ENCODE measurements around the gene NGLY1. TPM values are rescaled to one million over a fixed set of nuclear protein-coding genes. Genes with fewer than 3 reads are reported as not detected.

The NGLY1 gene
- total and polyA plus RNA-seq, 9 of the 15 experiments (the other 6 are each of a cell fraction or from before 2014, with no cell fraction given), result 52.2 to 124 (median 87.6) TPM

- H3K4me2 ChIP-seq (ENCODE audit: insufficient read depth, low read length), result no peak overlapping the region
- no peaks in the 10 kb centered on the region for H3K79me2 ChIP-seq (ENCODE audit: control insufficient read depth, insufficient read depth, low read length)
- FAIRE-seq (no peak), DNase-seq (ENCODE audit: extremely low read depth in 1 of 4, low spot score in 3 of 4) (no peak), ATAC-seq (no peak)
- intact Hi-C loops (cut with micrococcal nuclease), result no loop called here
- no peaks in the 10 kb centered on the region for H3K36me3 ChIP-seq (ENCODE audit: control insufficient read depth, insufficient read depth, low read length)
- no peak overlapping the region for H3K4me3 ChIP-seq
- no peak overlapping the region for H3K27ac ChIP-seq (ENCODE audit: extremely low read depth, low read depth, low read length)
- peaks cover 12 to 19% of the 10 kb centered on the region in 2 experiments for H3K27me3 ChIP-seq (ENCODE audit: control insufficient read depth in 2 of 2, insufficient read depth in 2 of 2, low read length in 2 of 2)
- ChIA-PET POLR2A (interaction anchor here (0.7 to 1.2 kb wide), 3 partner anchors 11 to 18 kb away, joined by 3 to 4 read pairs (median 3); no protein-coding TSS in a partner anchor), CTCF (ENCODE audit: low intra/inter-chr PET ratio) (no interaction called here)
- no peaks in the 10 kb centered on the region for H4K20me1 ChIP-seq (replicated peaks; ENCODE audit: control insufficient read depth, insufficient read depth, low read length)
- TF ChIP-seq CREB3 (tag; conservative IDR thresholded peaks at IDR 0.05; ENCODE audit: low read depth) (no peak), HNRNPH1 (optimal IDR thresholded peaks at IDR 0.05; ENCODE audit: low read depth, low read length) (no peak), CBFA2T2 (conservative IDR thresholded peaks at IDR 0.05) (no peak), SP2 (IDR thresholded peaks at IDR 0.05; ENCODE audit: extremely low read depth, low read depth, low read length, poor library complexity, severe bottlenecking) (no peak), ZNF280B (CRISPR knock-in tag; IDR thresholded peaks at IDR 0.05) (no peak), ZC3H11A (IDR thresholded peaks at IDR 0.05; ENCODE audit: low read depth, low read length) (no peak), FOXO4 (CRISPR knock-in tag; IDR thresholded peaks at IDR 0.05) (no peak), ZNF77 (CRISPR knock-in tag; IDR thresholded peaks at IDR 0.05) (no peak), TEAD2 (tag; IDR thresholded peaks at IDR 0.05) (no peak), ETV6 (IDR thresholded peaks at IDR 0.05; ENCODE audit: borderline replicate concordance in 1 of 2, low read depth in 2 of 2, low read length in 1 of 2) (no peak), ETV6 (CRISPR knock-in tag; IDR thresholded peaks at IDR 0.05; ENCODE audit: borderline replicate concordance) (no peak), NR2F6 (CRISPR knock-in tag; IDR thresholded peaks at IDR 0.05) (no peak)
- no peak overlapping the region for H2AFZ ChIP-seq (ENCODE audit: low read depth, low read length)
- WGBS (ENCODE audit: insufficient coverage, low coverage, missing lambda C conversion rate), result 2% methylated on average over 2 of the region's 2 CpGs
- H3K4me1 ChIP-seq (replicated peaks in 1 of 2; ENCODE audit: control insufficient read depth in 2 of 2, insufficient read depth in 2 of 2, low read length in 2 of 2), result peaks cover 0 to 5% of the 10 kb centered on the region in 2 experiments; a peak in 2 of 5 replicates
- H3K9ac ChIP-seq (ENCODE audit: insufficient read depth in 1 of 2, low read depth in 2 of 2, low read length in 2 of 2), result no peak overlapping the region
- no TSS peak for BruUV-seq (replicated peaks)
- in situ Hi-C loops (cut with MboI), result no loop called here
- no peaks in the 10 kb centered on the region for H3K9me3 ChIP-seq (replicated peaks; ENCODE audit: control insufficient read depth, insufficient read depth, low read depth, low read length)
- H3K9me1 ChIP-seq (ENCODE audit: control insufficient read depth, insufficient read depth, low read length), result no peaks in the 10 kb centered on the region
Observed at GRCh38 chr3:25690768-25691533, 92.3 kb downstream of the NGLY1 start.
